ENCODE data around the gene CCDC60.

- no peak for TF ChIP-seq CTCF (IDR thresholded peaks at IDR 0.05; ENCODE audit: low read length)
- no peak for TF ChIP-seq EZH2phosphoT487 (IDR thresholded peaks at IDR 0.05; ENCODE audit: low read length)
These were observed 21.6 kb upstream of the CCDC60 start for GRCh38 chr12:119312904-119313303.

All from MM.1S (cell line).